ENCODE results near the gene KCTD5.

DNA sequence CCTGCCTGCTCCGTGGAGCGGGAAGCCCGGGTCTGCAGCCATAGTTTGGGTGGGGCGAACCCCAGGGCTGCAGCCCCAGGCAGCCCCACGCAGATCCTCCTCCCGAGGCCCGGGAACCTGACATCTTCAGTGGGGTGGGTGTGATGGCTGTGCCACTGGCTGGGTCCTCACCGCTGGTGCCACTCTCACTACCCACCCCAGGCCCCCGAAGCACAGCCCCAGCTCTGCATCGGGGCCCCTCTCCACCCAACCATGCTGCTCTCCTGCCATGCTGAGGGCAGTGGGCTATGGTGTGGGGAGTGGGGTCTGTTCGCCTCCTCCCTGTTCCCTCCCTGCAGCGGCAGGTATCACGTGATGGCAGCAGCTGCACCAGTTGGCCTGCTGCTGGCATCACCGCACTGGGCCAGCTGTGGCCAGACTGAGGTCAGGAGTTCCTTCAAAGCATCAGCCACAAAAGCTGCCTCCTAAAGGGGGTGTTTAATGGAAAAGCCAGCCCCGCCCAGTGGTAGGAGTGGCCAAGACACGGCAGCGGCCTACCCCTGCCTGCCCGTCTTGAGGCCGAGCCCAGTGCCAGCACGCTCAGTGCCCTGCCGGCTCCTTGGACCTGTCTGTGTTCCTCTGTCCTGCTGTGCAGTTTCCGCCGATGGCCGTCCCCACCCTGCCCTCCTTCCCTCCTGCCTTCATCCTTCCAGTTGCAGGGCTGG, 10.8 kb downstream of the KCTD5 start:
- TF ChIP-seq, protein P1, sequence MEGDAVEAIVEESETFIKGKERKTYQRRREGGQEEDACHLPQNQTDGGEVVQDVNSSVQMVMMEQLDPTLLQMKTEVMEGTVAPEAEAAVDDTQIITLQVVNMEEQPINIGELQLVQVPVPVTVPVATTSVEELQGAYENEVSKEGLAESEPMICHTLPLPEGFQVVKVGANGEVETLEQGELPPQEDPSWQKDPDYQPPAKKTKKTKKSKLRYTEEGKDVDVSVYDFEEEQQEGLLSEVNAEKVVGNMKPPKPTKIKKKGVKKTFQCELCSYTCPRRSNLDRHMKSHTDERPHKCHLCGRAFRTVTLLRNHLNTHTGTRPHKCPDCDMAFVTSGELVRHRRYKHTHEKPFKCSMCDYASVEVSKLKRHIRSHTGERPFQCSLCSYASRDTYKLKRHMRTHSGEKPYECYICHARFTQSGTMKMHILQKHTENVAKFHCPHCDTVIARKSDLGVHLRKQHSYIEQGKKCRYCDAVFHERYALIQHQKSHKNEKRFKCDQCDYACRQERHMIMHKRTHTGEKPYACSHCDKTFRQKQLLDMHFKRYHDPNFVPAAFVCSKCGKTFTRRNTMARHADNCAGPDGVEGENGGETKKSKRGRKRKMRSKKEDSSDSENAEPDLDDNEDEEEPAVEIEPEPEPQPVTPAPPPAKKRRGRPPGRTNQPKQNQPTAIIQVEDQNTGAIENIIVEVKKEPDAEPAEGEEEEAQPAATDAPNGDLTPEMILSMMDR (IDR thresholded peaks at IDR 0.05), result no peak
- no peak for TF ChIP-seq EZH2 (IDR thresholded peaks at IDR 0.05)

Measured in neural progenitor cell (in vitro differentiated cells).